GM12874 (cell line): ENCODE data around the gene ECE2.

Experiments used
- TF ChIP-seq, protein P1 (sequence below): IDR thresholded peaks from 2 replicates; pipeline ENCODE4 v1.5.1; 2011; ENCODE audit warnings: low read depth, mild to moderate bottlenecking, control low read depth, low read length, moderate library complexity; ENCODE audit not compliant: insufficient read depth

Gene ECE2

DNA sequence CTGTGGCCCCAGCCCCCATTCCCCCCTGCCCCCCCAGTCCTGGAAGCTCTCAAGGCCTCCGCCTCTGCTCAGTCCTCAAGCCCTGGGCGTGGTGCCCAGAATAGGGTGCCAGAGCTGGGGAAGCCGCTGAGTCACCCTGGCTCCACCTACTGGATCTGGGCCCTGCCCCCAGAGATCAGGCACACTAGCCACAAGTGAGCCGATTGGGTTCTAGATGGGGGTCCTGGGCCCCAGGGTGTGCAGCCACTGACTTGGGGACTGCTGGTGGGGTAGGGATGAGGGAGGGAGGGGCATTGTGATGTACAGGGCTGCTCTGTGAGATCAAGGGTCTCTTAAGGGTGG is 44.3 kb downstream of the ECE2 start:
- TF ChIP-seq, protein P1, sequence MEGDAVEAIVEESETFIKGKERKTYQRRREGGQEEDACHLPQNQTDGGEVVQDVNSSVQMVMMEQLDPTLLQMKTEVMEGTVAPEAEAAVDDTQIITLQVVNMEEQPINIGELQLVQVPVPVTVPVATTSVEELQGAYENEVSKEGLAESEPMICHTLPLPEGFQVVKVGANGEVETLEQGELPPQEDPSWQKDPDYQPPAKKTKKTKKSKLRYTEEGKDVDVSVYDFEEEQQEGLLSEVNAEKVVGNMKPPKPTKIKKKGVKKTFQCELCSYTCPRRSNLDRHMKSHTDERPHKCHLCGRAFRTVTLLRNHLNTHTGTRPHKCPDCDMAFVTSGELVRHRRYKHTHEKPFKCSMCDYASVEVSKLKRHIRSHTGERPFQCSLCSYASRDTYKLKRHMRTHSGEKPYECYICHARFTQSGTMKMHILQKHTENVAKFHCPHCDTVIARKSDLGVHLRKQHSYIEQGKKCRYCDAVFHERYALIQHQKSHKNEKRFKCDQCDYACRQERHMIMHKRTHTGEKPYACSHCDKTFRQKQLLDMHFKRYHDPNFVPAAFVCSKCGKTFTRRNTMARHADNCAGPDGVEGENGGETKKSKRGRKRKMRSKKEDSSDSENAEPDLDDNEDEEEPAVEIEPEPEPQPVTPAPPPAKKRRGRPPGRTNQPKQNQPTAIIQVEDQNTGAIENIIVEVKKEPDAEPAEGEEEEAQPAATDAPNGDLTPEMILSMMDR: no peak

DNA sequence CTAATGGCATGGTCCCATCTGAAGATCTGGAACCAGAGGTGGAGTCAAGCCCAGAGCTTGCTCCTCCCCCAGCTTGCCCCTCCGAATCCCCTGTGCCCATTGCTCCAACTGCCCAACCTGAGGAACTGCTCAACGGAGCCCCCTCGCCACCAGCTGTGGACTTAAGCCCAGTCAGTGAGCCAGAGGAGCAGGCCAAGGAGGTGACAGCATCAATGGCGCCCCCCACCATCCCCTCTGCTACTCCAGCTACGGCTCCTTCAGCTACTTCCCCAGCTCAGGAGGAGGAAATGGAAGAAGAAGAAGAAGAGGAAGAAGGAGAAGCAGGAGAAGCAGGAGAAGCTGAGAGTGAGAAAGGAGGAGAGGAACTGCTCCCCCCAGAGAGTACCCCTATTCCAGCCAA is 45.8 kb downstream of the ECE2 start:
- TF ChIP-seq, protein P1: no peak

DNA sequence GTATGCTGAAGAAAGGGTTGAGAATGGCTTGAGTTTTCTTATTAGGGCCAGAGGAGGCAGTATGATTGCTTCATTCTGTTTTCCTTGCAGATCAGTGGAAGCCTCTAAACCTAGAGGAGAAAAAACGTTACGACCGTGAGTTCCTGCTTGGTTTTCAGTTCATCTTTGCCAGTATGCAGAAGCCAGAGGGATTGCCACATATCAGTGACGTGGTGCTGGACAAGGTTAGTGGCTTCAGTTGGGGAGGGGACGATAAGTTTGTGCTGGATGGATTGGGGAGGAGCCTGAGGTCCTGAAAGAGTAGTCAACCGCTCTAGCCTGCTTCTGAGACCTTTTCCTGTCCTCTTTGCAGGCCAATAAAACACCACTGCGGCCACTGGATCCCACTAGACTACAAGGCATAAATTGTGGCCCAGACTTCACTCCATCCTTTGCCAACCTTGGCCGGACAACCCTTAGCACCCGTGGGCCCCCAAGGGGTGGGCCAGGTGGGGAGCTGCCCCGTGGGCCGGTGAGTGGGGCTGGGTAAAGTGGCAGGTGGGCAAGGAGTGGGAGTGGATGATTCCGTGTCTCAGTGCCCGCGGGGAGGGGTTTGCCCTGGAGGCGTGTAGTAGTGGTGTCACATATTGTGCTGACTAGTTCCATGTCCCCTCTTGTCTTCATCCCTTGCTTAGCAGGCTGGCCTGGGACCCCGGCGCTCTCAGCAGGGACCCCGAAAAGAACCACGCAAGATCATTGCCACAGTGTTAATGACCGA is 47.1 kb downstream of the ECE2 start:
- TF ChIP-seq, protein P1: no peak

DNA sequence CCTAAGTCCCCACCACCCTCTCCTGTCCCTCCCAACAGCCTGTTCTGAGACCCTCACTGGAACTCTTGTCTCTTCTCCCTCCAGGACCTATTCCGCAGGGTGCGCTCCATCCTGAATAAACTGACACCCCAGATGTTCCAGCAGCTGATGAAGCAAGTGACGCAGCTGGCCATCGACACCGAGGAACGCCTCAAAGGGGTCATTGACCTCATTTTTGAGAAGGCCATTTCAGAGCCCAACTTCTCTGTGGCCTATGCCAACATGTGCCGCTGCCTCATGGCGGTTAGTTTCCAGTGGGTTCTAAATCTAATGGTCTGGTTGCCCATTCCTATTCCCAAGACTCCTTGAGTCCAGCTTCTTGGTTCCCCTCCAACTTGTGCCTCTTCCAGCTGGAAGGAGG is 47.9 kb downstream of the ECE2 start:
- TF ChIP-seq, protein P1: no peak

DNA sequence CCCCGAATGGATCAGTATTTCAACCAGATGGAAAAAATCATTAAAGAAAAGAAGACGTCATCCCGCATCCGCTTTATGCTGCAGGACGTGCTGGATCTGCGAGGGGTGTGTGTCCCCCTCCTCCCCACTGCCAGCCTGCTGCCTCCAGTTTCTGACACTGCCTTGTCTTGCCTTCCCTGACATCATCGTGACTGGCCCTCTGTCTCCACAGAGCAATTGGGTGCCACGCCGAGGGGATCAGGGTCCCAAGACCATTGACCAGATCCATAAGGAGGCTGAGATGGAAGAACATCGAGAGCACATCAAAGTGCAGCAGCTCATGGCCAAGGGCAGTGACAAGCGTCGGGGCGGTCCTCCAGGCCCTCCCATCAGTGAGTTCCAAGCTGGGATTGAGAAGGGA is 49.4 kb downstream of the ECE2 start:
- TF ChIP-seq, protein P1: no peak

DNA sequence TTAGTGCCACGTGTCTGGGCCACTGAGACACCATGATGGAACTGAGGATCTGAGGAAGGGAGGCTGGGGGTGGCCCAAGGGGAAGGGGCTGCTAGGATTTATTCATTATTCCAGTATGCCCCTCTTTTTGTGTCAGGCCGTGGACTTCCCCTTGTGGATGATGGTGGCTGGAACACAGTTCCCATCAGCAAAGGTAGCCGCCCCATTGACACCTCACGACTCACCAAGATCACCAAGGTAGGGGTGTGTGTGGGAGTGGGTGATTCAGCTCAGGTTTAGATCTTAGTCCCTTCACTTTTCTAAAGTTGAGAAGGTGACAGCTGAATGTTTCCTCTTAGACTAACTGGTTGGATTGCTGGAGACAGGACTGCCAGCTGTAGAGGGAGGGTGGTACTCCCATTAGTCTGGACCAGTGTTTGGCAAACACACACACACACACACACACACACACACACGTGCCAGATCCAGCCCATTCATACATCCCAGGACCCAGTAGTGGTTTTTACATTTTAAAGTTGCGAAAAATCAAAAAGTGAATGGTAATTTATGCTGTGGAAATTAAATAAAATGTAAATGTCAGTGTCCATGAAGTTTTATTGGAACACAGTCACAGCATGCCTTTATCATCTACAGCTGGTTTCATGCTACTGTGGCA is 50.0 kb downstream of the ECE2 start:
- TF ChIP-seq, protein P1: no peak

DNA sequence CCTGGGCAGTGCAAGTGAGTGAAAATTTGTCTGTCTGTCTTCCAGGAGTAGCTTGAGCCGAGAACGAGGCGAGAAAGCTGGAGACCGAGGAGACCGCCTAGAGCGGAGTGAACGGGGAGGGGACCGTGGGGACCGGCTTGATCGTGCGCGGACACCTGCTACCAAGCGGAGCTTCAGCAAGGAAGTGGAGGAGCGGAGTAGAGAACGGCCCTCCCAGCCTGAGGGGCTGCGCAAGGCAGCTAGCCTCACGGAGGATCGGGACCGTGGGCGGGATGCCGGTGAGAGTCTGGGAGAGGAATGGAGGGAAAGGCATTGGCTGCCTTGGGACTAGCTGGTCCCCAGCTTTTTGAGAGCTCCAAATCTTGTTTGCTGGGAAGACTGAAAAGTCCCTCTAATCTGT is 51.3 kb downstream of the ECE2 start:
- TF ChIP-seq, protein P1: no peak
